Mesendoderm (in vitro differentiated cells): ENCODE measurements around the gene SNRPE.
"Not testable (repeated sequence)": the region's sequence is repeated elsewhere in the genome, so short reads cannot be mapped to it uniquely, and the experiment has no call there.

Experiments used
- DNase-seq: peaks from one replicate; pipeline ENCODE4 v3.0.0; 2013
- H2AK5ac ChIP-seq: 2 replicates; pipeline ENCODE4 v1.6.1; 2013; ENCODE audit warnings: low read length, inconsistent platforms
- H2BK120ac ChIP-seq: 2 replicates; pipeline ENCODE4 v1.6.1; 2013; ENCODE audit warnings: low read depth, mild to moderate bottlenecking, low read length, moderate library complexity, mixed read lengths
- H2BK15ac ChIP-seq: replicated peaks from 2 replicates; pipeline ENCODE4 v1.6.1; 2013; ENCODE audit warnings: low read depth, mild to moderate bottlenecking, moderate library complexity
- H2BK5ac ChIP-seq: 2 replicates; pipeline ENCODE4 v1.6.1; 2013; ENCODE audit warnings: low read length, inconsistent platforms
- H3K18ac ChIP-seq: 2 replicates; pipeline ENCODE4 v1.6.1; 2013; ENCODE audit warnings: mild to moderate bottlenecking, low read length, mixed read lengths
- H3K23ac ChIP-seq: one replicate; pipeline ENCODE4 v1.6.1; 2013; ENCODE audit warnings: low read length
- H3K27ac ChIP-seq: 2 replicates; pipeline ENCODE4 v1.5.1; 2013; ENCODE audit warnings: low read depth, mild to moderate bottlenecking, inconsistent platforms, low read length, moderate library complexity
- H3K27me3 ChIP-seq: 2 replicates; pipeline ENCODE4 v1.6.1; 2013; ENCODE audit warnings: low read length, control low read depth, mild to moderate bottlenecking, inconsistent platforms; ENCODE audit not compliant: insufficient read depth, poor library complexity
- H3K36me3 ChIP-seq: 2 replicates; pipeline ENCODE4 v1.6.1; 2013; ENCODE audit warnings: low read length, inconsistent platforms; ENCODE audit not compliant: control insufficient read depth, insufficient read depth
- H3K4ac ChIP-seq: one replicate; pipeline ENCODE4 v1.6.1; 2013; ENCODE audit warnings: low read depth, mild to moderate bottlenecking, low read length, moderate library complexity
- H3K4me1 ChIP-seq: 2 replicates; pipeline ENCODE4 v1.6.1; 2013; ENCODE audit warnings: low read depth, low read length, inconsistent platforms; ENCODE audit not compliant: control insufficient read depth
- H3K4me2 ChIP-seq: 2 replicates; pipeline ENCODE4 v1.6.1; 2013; ENCODE audit warnings: low read length
- H3K4me3 ChIP-seq: 2 replicates; pipeline ENCODE4 v1.5.1; 2013; ENCODE audit warnings: mild to moderate bottlenecking, low read length
- H3K56ac ChIP-seq: one replicate; pipeline ENCODE4 v1.6.1; 2013; ENCODE audit warnings: low read length
- H3K79me1 ChIP-seq: 2 replicates; pipeline ENCODE4 v1.6.1; 2013; ENCODE audit warnings: low read length, inconsistent platforms
- H3K79me2 ChIP-seq: 2 replicates; pipeline ENCODE4 v1.6.1; 2013; ENCODE audit warnings: mild to moderate bottlenecking, low read length; ENCODE audit not compliant: control insufficient read depth, insufficient read depth
- H3K9ac ChIP-seq: 2 replicates; pipeline ENCODE4 v1.6.1; 2013; ENCODE audit warnings: low read length, inconsistent platforms
- H4K5ac ChIP-seq: one replicate; pipeline ENCODE4 v1.6.1; 2013; ENCODE audit warnings: low read length
- H4K8ac ChIP-seq: one replicate; pipeline ENCODE4 v1.6.1; 2013; ENCODE audit warnings: low read depth, mild to moderate bottlenecking, control low read depth, low read length, moderate library complexity
- WGBS: extraction: QIAGEN DNeasy Blood & Tissue Kit; methylation state at CpG from one replicate; pipeline ENCODE4 v1.1.7; 2013; ENCODE audit warnings: low lambda C conversion rate, missing lambda C conversion rate; ENCODE audit not compliant: insufficient coverage; ENCODE audit errors: extremely low coverage; 5-methylcytosine and 5-hydroxymethylcytosine counted together

SNRPE gene

DNA sequence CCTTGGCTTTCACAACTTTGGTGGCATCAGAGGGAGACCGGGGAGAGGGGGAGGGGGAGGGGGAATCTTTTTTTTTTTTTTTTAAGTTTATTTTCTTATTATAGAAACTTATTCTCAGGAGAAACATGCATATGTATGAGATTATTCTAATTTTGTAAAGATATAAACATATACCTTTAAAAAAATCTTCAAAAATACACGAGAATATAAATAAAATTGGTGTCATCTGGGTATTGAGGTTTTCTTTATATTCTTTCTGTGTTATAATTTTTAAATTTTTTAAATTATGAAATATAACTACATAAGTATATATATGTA lies 18.9 kb upstream of the SNRPE start:
- no peak overlapping the region for H3K4me3 ChIP-seq
- no peak overlapping the region for H3K56ac ChIP-seq
- H3K27me3 ChIP-seq: no peaks in the 10 kb centered on the region
- H2BK5ac ChIP-seq: no peak overlapping the region
- H4K8ac ChIP-seq: no peak overlapping the region
- no peak overlapping the region for H3K4ac ChIP-seq
- H3K36me3 ChIP-seq: peaks cover 6% of the 10 kb centered on the region
- no peak overlapping the region for H3K4me2 ChIP-seq
- no peak overlapping the region for H3K27ac ChIP-seq
- H3K9ac ChIP-seq: no peak overlapping the region
- no peak overlapping the region for H3K18ac ChIP-seq
- H3K23ac ChIP-seq: no peak overlapping the region
- no CpG with 5 or more reads among the region's 2 CpGs for WGBS
- H3K79me1 ChIP-seq: no peaks in the 10 kb centered on the region
- no peaks in the 10 kb centered on the region for H3K79me2 ChIP-seq
- no peak overlapping the region for H4K5ac ChIP-seq
- H2AK5ac ChIP-seq: no peak overlapping the region
- no peak for DNase-seq
- H2BK15ac ChIP-seq: no peak overlapping the region
- no peak overlapping the region for H2BK120ac ChIP-seq
- no peaks in the 10 kb centered on the region for H3K4me1 ChIP-seq

DNA sequence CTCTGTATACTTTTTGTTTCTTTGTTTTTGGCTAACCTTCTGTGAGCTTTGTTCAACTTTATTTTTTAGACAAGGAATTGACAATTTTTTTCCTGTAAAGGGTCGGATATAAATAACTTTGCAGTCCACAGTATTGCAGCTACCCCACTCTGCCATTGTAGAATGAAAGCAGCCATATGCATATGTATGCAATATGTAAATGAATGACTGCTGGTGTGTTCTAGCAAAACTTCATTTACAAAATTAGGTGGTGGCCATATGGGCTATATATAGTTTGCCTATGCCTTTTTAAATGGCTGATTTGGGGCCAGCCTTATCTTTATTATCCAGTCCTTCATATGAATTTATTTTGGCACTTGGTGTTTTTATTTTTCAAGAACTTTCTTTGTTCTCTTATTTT lies 18.0 kb upstream of the SNRPE start:
- Histone ChIP-seq H2BK15ac (no peak overlapping the region), H2BK120ac (no peak overlapping the region), H3K79me2 (no peaks in the 10 kb centered on the region), H3K4ac (no peak overlapping the region), H4K5ac (no peak overlapping the region), H3K79me1 (no peaks in the 10 kb centered on the region), H3K36me3 (peaks cover 5% of the 10 kb centered on the region), H3K27me3 (no peaks in the 10 kb centered on the region), H3K23ac (no peak overlapping the region), H3K4me3 (no peak overlapping the region), H2AK5ac (no peak overlapping the region), H3K56ac (no peak overlapping the region), H3K4me1 (no peaks in the 10 kb centered on the region), H3K9ac (no peak overlapping the region), H2BK5ac (no peak overlapping the region), H3K18ac (no peak overlapping the region), H3K4me2 (no peak overlapping the region), H3K27ac (no peak overlapping the region), H4K8ac (no peak overlapping the region)
- WGBS: no CpG with 5 or more reads among the region's 1 CpG
- no peak for DNase-seq

DNA sequence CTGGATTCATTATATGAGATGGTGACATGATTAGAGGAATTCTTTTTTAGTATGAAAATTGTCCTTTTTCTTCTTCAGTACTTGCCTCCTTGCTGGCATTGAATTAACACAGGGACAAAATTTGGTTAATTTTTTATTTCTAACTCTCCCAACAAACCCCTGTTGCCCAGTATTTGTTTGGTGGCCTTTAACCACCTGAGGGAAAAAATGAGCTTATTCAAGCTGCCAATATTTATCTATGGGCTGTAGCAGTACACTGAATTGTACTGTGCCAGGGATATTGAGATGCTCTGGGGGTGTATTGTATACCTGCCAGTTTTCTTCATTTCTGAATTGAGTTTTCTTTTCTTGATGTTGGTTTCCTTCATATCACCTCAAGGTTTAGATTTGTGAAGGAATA lies 8.3 kb upstream of the SNRPE start:
- not testable (repeated sequence) for H2BK120ac ChIP-seq, H3K36me3 ChIP-seq, H2BK15ac ChIP-seq, H3K79me2 ChIP-seq, H3K23ac ChIP-seq, H3K4me3 ChIP-seq, H3K56ac ChIP-seq, DNase-seq, H3K9ac ChIP-seq, H3K27me3 ChIP-seq, H3K18ac ChIP-seq, H3K79me1 ChIP-seq, H2AK5ac ChIP-seq, H3K27ac ChIP-seq, H4K8ac ChIP-seq, H4K5ac ChIP-seq, H3K4me2 ChIP-seq, H3K4ac ChIP-seq, H2BK5ac ChIP-seq, H3K4me1 ChIP-seq

DNA sequence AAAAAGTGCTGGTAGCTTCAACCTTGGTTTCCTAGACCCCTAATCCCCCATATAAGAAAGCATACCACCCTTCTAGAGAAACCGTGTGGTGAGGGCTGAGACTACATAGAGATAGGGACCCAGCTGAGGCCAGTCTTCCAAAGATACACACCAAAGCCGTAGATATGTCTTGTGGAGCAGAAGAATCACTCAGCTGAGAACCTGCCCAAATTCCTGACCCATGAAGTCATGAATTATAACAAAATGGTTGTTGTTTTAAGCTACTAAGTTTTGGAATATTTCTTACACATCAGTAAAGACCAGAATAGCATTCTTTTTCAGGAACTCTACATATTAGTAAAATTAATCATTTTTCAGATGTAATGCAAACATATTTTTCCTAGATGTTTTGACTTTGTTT lies 3.3 kb upstream of the SNRPE start:
- Histone ChIP-seq H2BK120ac (no peak overlapping the region), H3K27me3 (no peaks in the 10 kb centered on the region), H4K8ac (no peak overlapping the region), H3K79me1 (no peaks in the 10 kb centered on the region), H3K4me2 (no peak overlapping the region), H3K4me1 (no peaks in the 10 kb centered on the region), H2BK5ac (no peak overlapping the region), H3K9ac (no peak overlapping the region), H3K36me3 (peaks cover 1% of the 10 kb centered on the region), H3K27ac (no peak overlapping the region), H2AK5ac (no peak overlapping the region), H3K18ac (no peak overlapping the region), H3K79me2 (peaks cover 14% of the 10 kb centered on the region), H3K4me3 (no peak overlapping the region), H4K5ac (no peak overlapping the region), H3K4ac (no peak overlapping the region), H2BK15ac (no peak overlapping the region), H3K56ac (no peak overlapping the region), H3K23ac (no peak overlapping the region)
- DNase-seq: peak; percentile 34
- WGBS: no CpG with 5 or more reads among the region's 2 CpGs

DNA sequence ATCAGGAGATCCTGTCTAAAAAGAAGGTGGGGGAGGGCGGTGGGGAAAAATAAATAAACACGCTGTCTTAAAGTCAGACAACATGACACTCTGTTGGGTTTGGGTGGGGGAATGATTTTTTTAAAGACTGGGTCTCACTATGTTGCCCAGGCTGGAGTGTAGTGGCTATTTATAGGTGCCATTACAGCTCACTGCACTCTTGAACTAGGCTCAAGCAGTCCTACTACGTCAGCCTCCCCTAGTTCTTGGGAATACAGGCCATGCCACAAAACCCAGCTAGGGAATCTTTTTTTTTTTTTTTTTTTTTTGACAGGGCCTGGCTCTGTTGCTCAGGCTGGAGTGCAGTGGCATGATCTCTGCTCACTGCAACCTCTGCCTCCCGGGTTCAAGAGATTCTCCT lies 2.4 kb upstream of the SNRPE start:
- Histone ChIP-seq H3K56ac (no peak overlapping the region), H3K18ac (no peak overlapping the region), H3K36me3 (no peaks in the 10 kb centered on the region), H2BK15ac (no peak overlapping the region), H3K27me3 (no peaks in the 10 kb centered on the region), H3K4me1 (no peaks in the 10 kb centered on the region), H3K27ac (no peak overlapping the region), H2BK5ac (no peak overlapping the region), H3K4me2 (no peak overlapping the region), H3K9ac (no peak overlapping the region), H3K79me2 (peaks cover 21% of the 10 kb centered on the region), H4K8ac (no peak overlapping the region), H3K79me1 (no peaks in the 10 kb centered on the region), H4K5ac (no peak overlapping the region), H2AK5ac (no peak overlapping the region), H3K23ac (no peak overlapping the region), H2BK120ac (no peak overlapping the region), H3K4ac (no peak overlapping the region), H3K4me3 (no peak overlapping the region)
- no peak for DNase-seq
- WGBS: no CpG with 5 or more reads among the region's 4 CpGs

- H3K27ac ChIP-seq: no peak overlapping the region
Measured at GRCh38 chr1:203860396-203861025, 888 bp upstream of the SNRPE start.

More at GRCh38 chr1:203860396-203861025, 888 bp upstream of the SNRPE start:
- no peak overlapping the region for H3K18ac ChIP-seq
- peaks cover 2% of the 10 kb centered on the region for H3K79me1 ChIP-seq
- no peaks in the 10 kb centered on the region for H3K4me1 ChIP-seq
- H2BK15ac ChIP-seq: no peak overlapping the region
- no peak overlapping the region for H3K4me3 ChIP-seq
- H2BK5ac ChIP-seq: no peak overlapping the region
- no peak overlapping the region for H3K9ac ChIP-seq
- no peak overlapping the region for H3K4ac ChIP-seq
- no peak overlapping the region for H3K23ac ChIP-seq
- peaks cover 5% of the 10 kb centered on the region for H3K36me3 ChIP-seq
- no peak for DNase-seq
- no peak overlapping the region for H3K4me2 ChIP-seq
- H2AK5ac ChIP-seq: no peak overlapping the region
- no peak overlapping the region for H4K5ac ChIP-seq
- H3K56ac ChIP-seq: peak overlapping the region; percentile 56
- H2BK120ac ChIP-seq: no peak overlapping the region
- H3K79me2 ChIP-seq: peaks cover 24% of the 10 kb centered on the region
- no CpG with 5 or more reads among the region's 15 CpGs for WGBS
- H4K8ac ChIP-seq: no peak overlapping the region
- peaks cover 2% of the 10 kb centered on the region for H3K27me3 ChIP-seq
